Kidney capillary endothelial cell (primary cell): Measurements from ENCODE around the gene FAM107B.
"Not testable (repeated sequence)": the region's sequence is repeated elsewhere in the genome, so short reads cannot be mapped to it uniquely, and the experiment has no call there.

ENCODE experiments used
- DNase-seq: peaks from one replicate; pipeline ENCODE4 v3.0.0-alpha.2; 2018; ENCODE audit warnings: low spot score

FAM107B gene

DNA sequence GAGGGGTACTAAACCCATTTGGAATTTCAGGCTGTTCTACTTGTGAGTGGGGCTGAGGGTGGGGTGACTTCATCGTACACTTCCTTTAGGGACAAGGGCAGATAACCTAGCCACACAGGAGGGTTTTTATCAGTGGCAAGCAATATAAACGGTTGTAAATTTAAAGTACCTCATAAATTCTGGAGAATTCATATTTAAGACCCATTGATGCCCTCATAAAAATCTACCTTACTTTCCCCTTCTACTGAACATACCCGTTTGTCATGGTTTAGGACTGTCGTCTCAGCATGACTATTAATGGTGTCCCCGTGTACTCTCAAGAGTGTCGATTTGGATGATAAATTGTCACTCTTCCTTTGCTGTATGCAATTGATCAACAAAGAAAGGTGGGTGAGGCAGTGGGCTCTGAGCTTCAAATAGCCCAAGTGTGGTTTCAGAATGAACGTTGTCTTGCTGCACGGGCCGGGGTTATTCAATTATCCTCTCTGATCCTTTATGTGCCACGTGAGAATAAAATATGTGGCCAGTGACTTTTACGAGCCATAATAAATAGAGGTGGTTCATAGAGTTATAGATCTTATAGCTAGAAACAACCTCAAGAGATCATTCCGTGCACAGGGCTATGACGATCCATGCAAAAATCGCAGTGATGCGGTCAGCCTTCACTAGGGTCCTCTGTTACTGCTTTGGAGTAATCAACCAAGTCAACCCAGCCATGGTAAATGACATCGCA, 82.2 kb downstream of the FAM107B start:
- no peak for DNase-seq

DNA sequence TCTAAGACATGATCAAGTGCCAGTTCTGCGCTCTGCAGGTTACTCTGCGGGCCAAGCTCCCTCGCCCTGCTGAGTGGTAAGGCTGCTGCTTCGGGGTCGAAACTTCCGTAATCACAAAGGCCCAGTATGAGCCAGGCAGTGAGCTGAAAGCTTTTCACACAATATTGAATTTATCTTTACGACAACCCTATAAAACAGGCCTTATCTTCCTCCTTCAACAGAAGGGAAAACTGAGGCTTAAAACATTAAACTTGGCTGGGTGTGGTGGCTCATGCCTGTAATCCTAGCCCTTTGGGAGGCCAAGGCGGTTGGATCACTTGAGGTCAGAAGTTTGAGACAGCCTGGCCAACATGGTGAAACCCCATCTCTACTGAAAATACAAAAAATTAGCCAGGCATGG, 83.3 kb downstream of the FAM107B start:
- no peak for DNase-seq

DNA sequence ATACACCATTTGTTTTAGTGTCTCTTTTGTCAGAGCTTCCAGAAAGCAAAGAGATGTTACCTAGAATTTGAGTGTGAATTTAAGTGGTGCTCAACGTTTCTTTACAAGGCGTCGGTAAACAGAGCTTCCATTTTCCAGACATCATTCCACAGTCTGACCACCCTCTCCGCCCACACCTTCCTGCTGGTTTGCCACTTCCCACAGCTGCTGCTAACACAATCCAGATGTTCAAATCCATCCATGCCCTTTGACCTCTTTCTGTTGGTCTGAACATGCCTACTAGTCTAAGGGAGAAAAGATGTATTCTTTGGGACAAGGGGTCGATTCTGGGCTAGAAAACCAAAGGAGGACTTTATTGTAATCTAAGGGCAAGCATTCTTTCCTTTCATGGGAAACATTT, 86.1 kb downstream of the FAM107B start:
- no peak for DNase-seq

DNA sequence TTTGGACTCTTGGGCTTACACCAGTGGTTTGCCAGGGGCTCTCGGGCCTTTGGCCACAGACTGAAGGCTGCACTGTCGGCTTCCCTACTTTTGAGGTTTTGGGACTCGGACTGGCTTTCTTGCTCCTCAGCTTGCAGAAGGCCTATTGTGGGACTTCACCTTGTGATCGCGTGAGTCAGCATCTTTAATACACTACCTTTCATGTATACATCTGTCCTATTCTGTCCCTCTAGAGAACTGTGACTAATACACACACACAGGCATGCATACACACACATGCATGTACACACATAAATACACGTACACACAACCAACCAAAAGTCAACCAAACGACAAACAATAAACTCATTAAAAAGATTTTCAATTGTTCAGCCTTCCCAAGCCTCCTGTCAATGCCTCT, 86.5 kb downstream of the FAM107B start:
- not testable (repeated sequence) for DNase-seq

GRCh38 chr10:14687340-14687739, 87.4 kb downstream of the FAM107B start:
- no peak for DNase-seq

- DNase-seq: no peak
Observed at GRCh38 chr10:14686356-14686755, 88.3 kb downstream of the FAM107B start.

DNA sequence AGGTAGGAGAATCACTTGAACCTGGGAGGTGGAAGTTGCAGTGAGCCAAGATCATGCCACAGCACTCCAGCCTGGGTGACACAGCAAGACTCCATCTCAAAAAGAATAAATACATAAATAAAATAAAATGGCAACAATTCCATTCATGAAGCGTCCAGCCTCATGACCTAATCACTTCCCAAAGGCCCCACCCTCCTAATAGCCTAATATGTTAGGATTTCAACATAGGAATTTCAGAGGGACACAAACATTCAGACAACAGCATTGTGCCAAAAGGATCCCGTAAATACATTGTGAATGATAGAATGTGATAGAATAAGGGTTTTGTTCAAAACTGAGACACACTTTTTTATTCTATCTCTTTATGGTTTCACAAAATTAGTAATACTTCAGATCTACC, 90.3 kb downstream of the FAM107B start:
- no peak for DNase-seq

- DNase-seq: no peak
Observed at GRCh38 chr10:14683256-14683655, 91.4 kb downstream of the FAM107B start.

DNA sequence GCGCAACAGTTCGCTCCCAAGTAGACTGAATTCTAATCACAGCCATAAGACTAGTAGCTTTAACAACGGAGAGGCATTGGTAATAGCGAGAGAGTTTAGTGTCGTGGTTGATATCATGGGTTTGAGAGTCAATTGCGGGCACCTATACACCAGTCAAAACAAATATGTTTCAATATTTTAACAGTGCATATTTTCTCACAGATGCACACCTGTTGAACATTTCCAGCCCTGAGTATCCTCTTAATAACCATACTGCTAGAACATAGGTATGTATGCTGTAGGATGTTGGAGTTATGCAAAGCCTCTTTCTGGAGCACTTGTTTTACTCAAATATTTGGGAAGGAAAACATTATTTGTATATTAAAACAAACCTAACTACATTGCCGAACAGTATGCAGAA, 92.9 kb downstream of the FAM107B start:
- DNase-seq: no peak

GRCh38 chr10:14681305-14681704, 93.4 kb downstream of the FAM107B start:
- no peak for DNase-seq

DNA sequence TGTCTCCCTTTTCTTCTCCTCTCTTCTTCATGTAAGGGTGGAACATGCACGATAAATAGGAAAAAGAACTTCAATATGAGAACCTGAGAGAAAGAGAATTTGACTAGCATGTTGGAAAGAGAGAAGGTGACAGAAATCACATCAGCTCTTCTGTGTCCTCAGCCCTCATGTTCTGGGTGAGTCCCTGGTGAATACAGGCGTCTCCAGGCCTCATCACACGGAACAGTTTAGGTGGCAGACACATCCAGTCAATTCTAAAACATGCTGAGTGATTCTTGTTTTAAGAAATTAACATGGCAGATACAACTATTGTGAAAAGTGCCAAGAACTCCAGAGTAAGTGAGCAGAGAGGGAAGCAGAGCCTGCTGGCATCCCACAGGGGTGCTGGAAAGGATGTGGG, 96.1 kb downstream of the FAM107B start:
- no peak for DNase-seq

DNA sequence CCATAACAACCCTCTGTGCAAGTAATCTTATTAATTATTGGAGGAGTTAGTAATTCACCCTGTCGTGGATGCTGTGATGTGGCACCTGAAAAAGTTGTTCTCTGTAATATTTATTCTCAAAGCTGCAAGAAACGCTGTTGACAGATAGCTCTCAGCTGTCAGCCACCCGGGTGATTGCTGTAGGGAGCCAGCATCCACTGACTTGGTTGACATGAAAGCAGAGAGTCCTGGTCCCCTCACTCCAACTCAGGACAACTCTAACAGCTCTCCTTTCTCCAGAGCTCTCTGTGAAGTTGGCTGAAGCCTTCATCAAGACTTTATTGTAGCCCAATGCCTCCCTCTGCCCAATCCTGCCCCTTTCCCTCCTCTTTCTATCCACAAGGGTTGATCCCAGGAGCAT, 98.0 kb downstream of the FAM107B start:
- DNase-seq: no peak

- no peak for DNase-seq
Observed at GRCh38 chr10:14674376-14675050, 100.2 kb downstream of the FAM107B start.

DNA sequence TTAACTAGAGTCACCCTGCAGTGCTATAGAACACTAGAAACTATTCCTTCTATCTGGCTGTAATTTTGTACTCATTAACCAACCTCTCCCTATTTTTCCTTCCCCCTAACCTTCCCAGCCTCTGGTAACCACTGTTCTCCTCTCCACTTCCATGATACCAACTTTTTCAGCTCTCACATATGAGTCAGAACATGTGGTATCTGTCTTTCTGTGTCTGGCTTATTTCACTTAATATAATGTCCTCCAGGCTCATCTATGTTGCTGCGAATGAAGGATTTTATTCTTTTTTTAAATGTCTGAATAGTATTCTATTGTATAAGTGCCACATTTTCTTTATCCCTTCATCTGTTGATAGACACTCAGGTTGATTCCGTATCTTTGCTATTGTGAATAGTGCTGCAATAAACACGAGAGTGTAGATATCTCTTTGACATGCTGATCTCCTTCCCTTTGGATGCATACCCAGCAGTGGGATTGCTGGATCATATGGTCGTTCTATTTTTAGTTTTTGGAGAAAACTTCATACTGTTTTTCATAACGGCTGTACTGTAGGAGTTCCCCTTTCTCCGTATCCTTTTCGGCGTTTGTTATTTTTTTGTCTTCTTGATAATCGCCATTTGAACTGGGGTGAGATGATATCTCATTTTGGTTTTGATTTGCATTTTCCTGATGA, 101.4 kb downstream of the FAM107B start:
- DNase-seq: no peak

DNA sequence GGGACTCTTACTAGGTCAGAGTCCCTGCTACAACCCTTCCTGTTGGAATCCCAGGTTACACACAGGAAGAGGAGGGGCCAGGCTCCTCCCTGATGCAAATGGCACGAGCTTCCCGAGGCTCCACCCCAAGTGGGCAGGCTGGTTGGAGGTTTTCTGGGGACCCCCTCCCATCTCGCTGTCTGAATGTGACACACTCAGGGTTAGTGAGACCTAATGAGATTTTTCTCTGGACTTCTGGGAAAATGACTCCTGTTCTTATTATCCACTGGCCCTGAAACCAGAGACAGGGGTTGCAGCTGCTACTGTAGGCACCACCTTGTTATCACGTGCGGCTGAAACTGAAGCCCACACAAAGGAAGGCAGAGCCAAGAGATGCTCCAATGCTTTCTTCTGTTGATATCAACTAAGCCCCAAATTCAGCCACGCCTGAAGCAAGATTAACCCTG, 103.3 kb downstream of the FAM107B start:
- no peak for DNase-seq

- DNase-seq: no peak
Observed at GRCh38 chr10:14670551-14671240, 104.0 kb downstream of the FAM107B start.

DNA sequence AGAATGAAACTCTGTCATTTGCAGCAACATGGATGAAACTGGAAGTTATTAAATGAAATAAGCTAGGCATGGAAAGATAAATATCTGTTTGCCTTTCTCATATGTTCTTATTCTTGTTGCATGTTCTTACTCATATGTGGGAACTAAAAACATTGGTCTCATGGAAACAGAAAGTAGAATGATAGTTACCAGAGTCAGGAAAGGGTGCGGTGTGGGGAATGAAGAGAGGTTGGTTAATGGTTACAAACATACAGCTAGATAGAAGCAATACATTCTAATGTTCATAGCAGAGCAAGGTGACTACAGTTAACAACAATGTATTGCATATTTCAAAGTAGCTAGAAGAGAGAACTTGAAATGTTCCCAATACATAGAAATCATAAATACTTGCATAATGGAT, 105.1 kb downstream of the FAM107B start:
- no peak for DNase-seq

DNA sequence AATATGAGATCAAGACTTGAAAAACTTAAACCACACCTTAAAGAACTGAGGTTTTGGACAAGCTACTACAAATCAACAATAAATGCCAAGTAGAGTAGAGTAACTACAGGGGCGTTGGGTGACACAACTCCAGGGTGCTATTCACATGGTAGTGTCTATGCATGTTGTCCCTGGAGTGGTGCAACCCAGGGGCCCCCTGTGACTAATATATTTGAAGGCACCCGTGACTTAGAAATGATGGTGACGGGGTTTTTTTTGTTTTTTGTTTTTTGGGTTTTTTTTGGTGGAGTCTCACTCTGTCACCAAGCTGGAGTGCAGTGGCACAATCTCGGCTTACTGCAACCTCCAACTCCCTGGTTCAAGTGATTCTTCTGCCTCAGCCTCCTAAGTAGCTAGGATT, 106.9 kb downstream of the FAM107B start:
- no peak for DNase-seq

DNA sequence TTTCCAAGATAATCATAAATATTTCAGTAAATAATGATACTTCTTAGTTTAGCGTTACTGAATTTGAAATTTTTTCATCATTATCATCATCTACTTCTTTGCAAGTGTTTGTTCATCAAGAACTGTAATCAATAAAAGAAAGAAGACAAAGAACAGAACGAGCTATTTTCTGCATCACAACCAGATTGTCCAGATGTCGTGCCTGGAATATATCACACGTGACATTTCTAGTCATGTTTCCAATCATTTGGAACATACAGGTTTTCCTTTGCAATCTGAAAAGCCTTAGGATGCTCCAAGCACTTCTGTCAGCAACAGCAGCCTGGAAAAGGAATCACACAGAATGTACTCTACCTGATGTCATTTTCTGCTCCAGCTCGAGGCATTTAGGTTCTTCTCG, 107.4 kb downstream of the FAM107B start:
- no peak for DNase-seq

DNA sequence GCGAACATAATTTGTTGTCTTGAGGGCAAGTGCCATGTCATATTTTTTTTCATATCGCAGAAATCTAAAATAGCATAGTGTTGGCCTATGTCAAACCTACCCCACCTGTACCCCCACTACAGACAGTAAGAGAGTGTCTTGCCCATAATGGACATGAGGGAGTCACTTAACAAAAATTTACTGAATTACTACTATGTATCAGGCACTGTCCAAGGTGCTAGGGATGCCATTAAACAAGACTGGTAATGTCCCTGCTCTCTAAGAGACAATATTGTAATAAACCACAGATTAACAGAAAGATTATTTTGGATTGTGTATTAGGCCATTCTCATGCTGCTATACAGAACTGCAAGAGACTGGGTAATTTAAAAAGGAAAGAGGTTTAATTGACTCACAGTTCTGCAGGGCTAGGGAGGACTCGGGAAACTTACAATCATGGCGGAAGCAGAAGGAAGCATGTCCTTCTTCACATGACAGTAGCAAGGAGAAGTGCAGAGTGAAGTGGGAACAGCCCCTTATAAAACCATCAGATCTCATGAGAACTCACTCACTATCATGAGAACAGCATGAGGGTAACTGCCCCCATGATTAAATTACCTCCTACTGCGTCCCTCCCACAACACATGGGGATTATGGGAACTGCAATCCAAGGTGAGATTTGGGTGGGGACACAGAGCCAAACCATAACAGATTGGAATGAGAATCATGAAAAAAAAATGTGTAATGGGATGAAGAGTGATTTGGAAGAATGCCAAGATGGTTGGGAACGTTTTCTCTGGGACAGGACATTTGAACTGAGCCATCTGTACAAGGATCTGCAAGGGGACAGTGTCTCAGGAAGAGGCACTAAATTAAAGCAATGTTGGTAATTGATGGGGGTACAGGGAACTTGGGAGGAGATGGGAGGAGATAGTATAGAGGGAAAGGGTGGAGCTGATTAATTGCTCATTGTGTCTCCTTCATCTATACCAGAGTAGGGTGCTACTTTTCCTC, 108.5 kb downstream of the FAM107B start:
- no peak for DNase-seq

DNA sequence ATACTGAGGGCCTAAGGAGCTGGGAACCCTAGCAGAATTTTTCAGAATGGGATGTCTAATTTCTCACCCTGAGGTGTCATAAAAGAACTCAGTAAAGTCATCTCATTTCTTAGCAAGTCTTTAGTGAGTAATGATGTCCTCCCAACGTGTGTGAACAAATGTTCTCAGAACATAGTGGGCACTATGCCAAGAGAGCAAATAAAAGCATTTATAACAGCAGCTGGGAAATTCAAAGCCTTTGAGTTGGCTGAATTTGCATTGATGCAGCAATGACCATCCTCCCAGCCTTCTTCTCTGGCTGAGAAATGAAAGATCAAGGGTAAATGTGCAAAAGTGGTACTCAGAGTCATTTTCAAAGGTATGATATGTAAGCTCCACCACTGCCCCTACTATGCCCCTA, 109.4 kb downstream of the FAM107B start:
- DNase-seq: no peak
